OCI-LY7 (cell line): ENCODE measurements around the gene SNF8. TPM values are rescaled to one million over a fixed set of nuclear protein-coding genes. Genes with fewer than 3 reads are reported as not detected.
"Not testable (repeated sequence)": the region's sequence is repeated elsewhere in the genome, so short reads cannot be mapped to it uniquely, and the experiment has no call there.

Experiments
- BruUV-seq: library from RNA; stranded (reverse); fragments of 400-500 nt; replicated peaks from 2 replicates; lab custom pipeline; 2021; lab: Mats Ljungman, UMichigan
- CTCF ChIA-PET: fragments of 300-600 bp; sonication (Branson Sonifier 250); formaldehyde crosslinking; loops from one replicate; lab custom pipeline; 2022; ENCODE audit warnings: antibody characterized with exemption; ENCODE audit not compliant: unreplicated experiment; lab: Charles Lee
- POLR2A ChIA-PET: fragments of 300-600 bp; sonication (Branson Sonifier 250); formaldehyde crosslinking; loops from one replicate; lab custom pipeline; 2022; ENCODE audit warnings: antibody characterized with exemption; lab: Charles Lee
- DNase-seq: peaks from one replicate; pipeline ENCODE4 v3.0.0-alpha.2; 2015; ENCODE audit warnings: low spot score
- H2AFZ ChIP-seq: fragments of 200-600 bp; sonication (generic), shearing (Covaris generic); 2 replicates; pipeline ENCODE4 v1.6.1; 2014; ENCODE audit warnings: mild to moderate bottlenecking, antibody characterized with exemption, low read length, moderate library complexity
- H3K27ac ChIP-seq: fragments of 200-600 bp; sonication (generic); 2 replicates; pipeline ENCODE4 v1.5.1; 2014; ENCODE audit warnings: mixed run types, low read depth, mild to moderate bottlenecking, moderate library complexity, low read length, inconsistent platforms; ENCODE audit not compliant: poor library complexity, severe bottlenecking
- H3K36me3 ChIP-seq: fragments of 200-600 bp; sonication (generic); 2 replicates; pipeline ENCODE4 v1.6.1; 2014; ENCODE audit warnings: mild to moderate bottlenecking, antibody characterized with exemption, low read length, moderate library complexity, mixed read lengths; ENCODE audit not compliant: insufficient read depth
- H3K4me1 ChIP-seq: fragments of 200-600 bp; sonication (generic); 2 replicates; pipeline ENCODE4 v1.5.1; 2014; ENCODE audit warnings: mild to moderate bottlenecking, low read length; ENCODE audit not compliant: insufficient read depth, poor library complexity, severe bottlenecking
- H3K4me2 ChIP-seq: fragments of 200-600 bp; sonication (generic); 2 replicates; pipeline ENCODE4 v1.6.1; 2014; ENCODE audit warnings: mild to moderate bottlenecking, low read length
- H3K4me3 ChIP-seq: fragments of 200-600 bp; sonication (generic); 2 replicates; pipeline ENCODE4 v1.5.1; 2014; ENCODE audit warnings: mild to moderate bottlenecking, low read depth, low read length; ENCODE audit not compliant: poor library complexity, severe bottlenecking
- H3K79me2 ChIP-seq: fragments of 200-600 bp; sonication (generic); 2 replicates; pipeline ENCODE4 v1.6.1; 2016; ENCODE audit warnings: low read depth, mild to moderate bottlenecking, low read length, moderate library complexity, mixed read lengths; ENCODE audit not compliant: insufficient read depth
- H3K9me2 ChIP-seq: fragments of 200-600 bp; sonication (generic); 2 replicates; pipeline ENCODE4 v1.6.1; 2016; ENCODE audit warnings: mild to moderate bottlenecking, low read length, mixed read lengths; ENCODE audit not compliant: insufficient read depth
- H3K9me3 ChIP-seq: fragments of 200-600 bp; sonication (generic); 2 replicates; pipeline ENCODE4 v1.6.1; 2014; ENCODE audit warnings: mild to moderate bottlenecking, mixed run types, low read length, mixed read lengths
- H4K20me1 ChIP-seq: fragments of 200-600 bp; sonication (generic); 2 replicates; pipeline ENCODE4 v1.6.1; 2014; ENCODE audit warnings: mild to moderate bottlenecking, antibody characterized with exemption, low read length, moderate library complexity, mixed read lengths; ENCODE audit not compliant: insufficient read depth
- EZH2phosphoT487 ChIP-seq: fragments of 200-600 bp; sonication (generic); IDR thresholded peaks from 2 replicates; pipeline ENCODE4 v1.6.1; 2018; ENCODE audit warnings: low read depth, borderline replicate concordance, mild to moderate bottlenecking, mixed run types, antibody characterized with exemption, low read length, moderate library complexity, mixed read lengths
- intact Hi-C: fragments of 100-400 bp; cut with micrococcal nuclease; formaldehyde crosslinking; loops from one replicate; pipeline ENCODE4 v1.10.0; 2022; ENCODE audit not compliant: unreplicated experiment
- total RNA-seq, 2 experiments: library from RNA; depleted of rRNA in 1 of 2; stranded (reverse); fragments of >200 nt in 1 of 2; shearing (Covaris generic) in 1 of 2; gene quantifications; 2 replicates each; pipeline ENCODE4 v1.2.3, GENCODE V29; 2014 to 2022
- TF ChIP-seq, protein P1 (sequence below): fragments of 200-600 bp; sonication (generic); conservative IDR thresholded peaks from 2 replicates; pipeline ENCODE4 v1.5.1; 2014; ENCODE audit warnings: mild to moderate bottlenecking, antibody characterized with exemption, low read length, moderate library complexity, mixed read lengths

SNF8 gene
- total RNA-seq, 2 experiments from 2014 or later: 45.8 to 92.2 TPM

DNA sequence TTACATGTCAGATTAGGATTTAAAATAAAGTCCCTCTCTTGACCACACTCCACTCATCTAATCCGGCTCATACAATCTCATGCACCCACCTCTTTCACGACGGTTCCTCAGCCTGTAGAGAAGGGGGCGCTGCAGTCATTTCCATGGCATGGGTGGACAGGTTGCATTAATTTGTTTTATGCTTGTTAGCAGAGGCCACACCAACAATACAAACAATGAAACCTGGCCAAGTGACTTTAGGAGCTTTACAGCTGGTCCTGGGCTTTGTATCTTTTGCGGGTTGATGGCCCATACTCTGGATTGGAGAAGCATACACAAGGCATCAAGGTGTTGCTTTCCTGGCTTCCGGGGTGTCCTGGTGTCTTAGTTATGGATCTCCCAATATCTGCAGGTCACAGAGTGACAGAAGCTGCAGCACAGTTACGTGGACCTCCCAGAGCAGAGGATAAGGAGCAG lies 9.7 kb upstream of the SNF8 start:
- DNase-seq: peak; percentile 43
- no peak overlapping the region for H3K4me3 ChIP-seq
- CTCF ChIA-PET: interaction anchor here (0.7 kb wide), 1 partner anchor 79 kb away, joined by 3 read pairs; no protein-coding TSS in a partner anchor
- H3K79me2 ChIP-seq: no peaks in the 10 kb centered on the region
- intact Hi-C loops: loop anchor here (5.0 kb wide), 1 partner anchor 78 kb away; no protein-coding TSS in a partner anchor
- H3K9me2 ChIP-seq: no peaks in the 10 kb centered on the region
- H3K9me3 ChIP-seq: no peaks in the 10 kb centered on the region
- no TSS peak for BruUV-seq
- TF ChIP-seq, protein P1, sequence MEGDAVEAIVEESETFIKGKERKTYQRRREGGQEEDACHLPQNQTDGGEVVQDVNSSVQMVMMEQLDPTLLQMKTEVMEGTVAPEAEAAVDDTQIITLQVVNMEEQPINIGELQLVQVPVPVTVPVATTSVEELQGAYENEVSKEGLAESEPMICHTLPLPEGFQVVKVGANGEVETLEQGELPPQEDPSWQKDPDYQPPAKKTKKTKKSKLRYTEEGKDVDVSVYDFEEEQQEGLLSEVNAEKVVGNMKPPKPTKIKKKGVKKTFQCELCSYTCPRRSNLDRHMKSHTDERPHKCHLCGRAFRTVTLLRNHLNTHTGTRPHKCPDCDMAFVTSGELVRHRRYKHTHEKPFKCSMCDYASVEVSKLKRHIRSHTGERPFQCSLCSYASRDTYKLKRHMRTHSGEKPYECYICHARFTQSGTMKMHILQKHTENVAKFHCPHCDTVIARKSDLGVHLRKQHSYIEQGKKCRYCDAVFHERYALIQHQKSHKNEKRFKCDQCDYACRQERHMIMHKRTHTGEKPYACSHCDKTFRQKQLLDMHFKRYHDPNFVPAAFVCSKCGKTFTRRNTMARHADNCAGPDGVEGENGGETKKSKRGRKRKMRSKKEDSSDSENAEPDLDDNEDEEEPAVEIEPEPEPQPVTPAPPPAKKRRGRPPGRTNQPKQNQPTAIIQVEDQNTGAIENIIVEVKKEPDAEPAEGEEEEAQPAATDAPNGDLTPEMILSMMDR: peak; percentile 73
- no peak for TF ChIP-seq EZH2phosphoT487
- H3K36me3 ChIP-seq: no peaks in the 10 kb centered on the region
- no peaks in the 10 kb centered on the region for H4K20me1 ChIP-seq
- POLR2A ChIA-PET: no interaction called here
- no peak overlapping the region for H2AFZ ChIP-seq
- H3K27ac ChIP-seq: no peak overlapping the region
- no peak overlapping the region for H3K4me2 ChIP-seq
- peaks cover 9% of the 10 kb centered on the region for H3K4me1 ChIP-seq

DNA sequence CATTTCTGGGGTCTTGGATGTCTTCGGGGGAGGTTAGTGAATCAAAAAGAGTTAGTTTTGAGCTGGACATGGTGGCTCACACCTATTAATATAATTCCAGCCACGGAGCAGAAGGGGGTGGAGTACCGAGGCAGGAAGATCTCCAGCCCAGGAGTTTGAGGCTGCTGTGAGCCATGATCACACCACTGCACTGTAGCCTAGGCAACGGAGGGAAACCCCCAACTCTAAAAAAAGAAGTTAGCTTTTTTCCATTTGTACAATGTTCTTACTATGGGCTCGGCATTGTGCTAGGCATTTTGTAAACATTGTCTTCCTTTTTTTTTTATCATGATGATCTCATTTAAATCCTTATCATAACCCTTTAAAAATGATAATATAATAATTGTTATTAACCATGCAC lies 8.3 kb upstream of the SNF8 start:
- Histone ChIP-seq H3K4me1 (peaks cover 9% of the 10 kb centered on the region), H3K4me3 (no peak overlapping the region), H3K36me3 (no peaks in the 10 kb centered on the region), H2AFZ (peak overlapping the region; percentile 69), H3K9me3 (no peaks in the 10 kb centered on the region), H3K79me2 (no peaks in the 10 kb centered on the region), H4K20me1 (no peaks in the 10 kb centered on the region), H3K27ac (no peak overlapping the region), H3K4me2 (peak overlapping the region; percentile 38), H3K9me2 (no peaks in the 10 kb centered on the region)
- TF ChIP-seq, protein P1: no peak
- no peak for TF ChIP-seq EZH2phosphoT487
- POLR2A ChIA-PET: interaction anchor here (0.6 kb wide), 1 partner anchor 204 kb away, joined by 3 read pairs; no protein-coding TSS in a partner anchor
- intact Hi-C loops: loop anchor here (5.0 kb wide), 1 partner anchor 79 kb away; no protein-coding TSS in a partner anchor
- CTCF ChIA-PET: no interaction called here
- BruUV-seq: no TSS peak
- DNase-seq: no peak

DNA sequence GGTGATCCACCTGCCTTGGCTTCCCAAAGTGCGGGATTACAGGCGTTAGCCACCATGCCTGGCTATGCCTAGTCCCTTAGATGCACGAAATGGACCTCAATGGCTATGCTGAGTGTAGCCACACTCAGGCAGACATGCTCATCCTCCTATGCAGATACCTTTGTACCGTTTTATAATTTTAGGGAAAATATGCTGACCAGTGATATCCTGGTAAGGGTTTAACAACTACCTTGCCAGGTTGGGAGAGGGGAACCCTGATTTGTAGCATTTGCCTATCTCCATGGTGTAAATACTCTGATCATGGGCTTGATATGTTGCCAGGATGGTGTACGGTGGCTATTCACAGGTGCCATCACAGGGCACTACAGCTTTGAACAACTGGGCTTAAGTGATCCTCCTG lies 6.9 kb upstream of the SNF8 start:
- Histone ChIP-seq H3K36me3 (no peaks in the 10 kb centered on the region), H2AFZ (no peak overlapping the region), H4K20me1 (no peaks in the 10 kb centered on the region), H3K27ac (no peak overlapping the region), H3K79me2 (no peaks in the 10 kb centered on the region), H3K9me3 (no peaks in the 10 kb centered on the region), H3K9me2 (no peaks in the 10 kb centered on the region), H3K4me3 (no peak overlapping the region), H3K4me1 (peaks cover 9% of the 10 kb centered on the region), H3K4me2 (no peak overlapping the region)
- DNase-seq: no peak
- TF ChIP-seq EZH2phosphoT487: no peak
- TF ChIP-seq, protein P1: no peak
- no TSS peak for BruUV-seq
- POLR2A ChIA-PET: no interaction called here
- intact Hi-C loops: loop anchor here (5.0 kb wide), 1 partner anchor 81 kb away; no protein-coding TSS in a partner anchor
- CTCF ChIA-PET: no interaction called here

DNA sequence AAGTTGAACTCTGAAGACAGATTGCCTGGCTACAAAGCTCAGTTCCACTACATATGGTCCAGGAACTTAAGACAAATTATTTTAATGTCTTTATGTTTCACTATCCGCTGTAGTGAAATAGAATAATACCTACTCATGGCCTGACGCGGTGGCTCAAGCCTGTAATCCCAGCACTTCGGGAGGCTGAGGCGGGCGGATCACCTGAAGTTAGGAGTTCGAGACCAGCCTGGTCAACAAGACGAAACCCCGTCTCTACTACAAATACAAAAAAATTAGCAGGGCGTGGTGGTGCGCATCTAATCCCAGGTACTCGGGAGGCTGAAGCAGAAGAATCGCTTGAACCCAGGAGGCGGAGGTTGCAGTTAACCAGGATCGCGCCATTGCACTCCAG lies 614 bp upstream of the SNF8 start:
- peak overlapping the region; percentile 57 for H3K27ac ChIP-seq
- H3K36me3 ChIP-seq: peaks cover 12% of the 10 kb centered on the region
- H3K9me3 ChIP-seq, DNase-seq, H3K9me2 ChIP-seq, H4K20me1 ChIP-seq, intact Hi-C loops, BruUV-seq, CTCF ChIA-PET: not testable (repeated sequence)
- H3K4me3 ChIP-seq: peak overlapping the region; percentile 95
- peak overlapping the region; percentile 92 for H3K4me2 ChIP-seq
- H3K4me1 ChIP-seq: peaks cover 14% of the 10 kb centered on the region
- peak overlapping the region; percentile 96 for H2AFZ ChIP-seq
- POLR2A ChIA-PET: interaction anchor here (1.0 kb wide), 1 partner anchor 14 kb away, joined by 4 read pairs; no protein-coding TSS in a partner anchor
- H3K79me2 ChIP-seq: peaks cover 13% of the 10 kb centered on the region; the same call in 1 of the 2 replicates
